Neutrophil (primary cell): ENCODE measurements around the gene CORT.

Source experiments
- H3K27ac ChIP-seq: fragments of 200-600 bp; sonication (generic); 2 replicates; pipeline ENCODE4 v1.5.1; 2016; ENCODE audit warnings: mild to moderate bottlenecking, moderate library complexity
- H3K27me3 ChIP-seq: fragments of 200-600 bp; sonication (generic); 2 replicates; pipeline ENCODE4 v1.6.0; 2016; ENCODE audit warnings: mild to moderate bottlenecking
- H3K36me3 ChIP-seq: fragments of 200-600 bp; sonication (generic); 2 replicates; pipeline ENCODE4 v1.5.1; 2017
- H3K4me1 ChIP-seq, 2 experiments: fragments of 200-600 bp in 1 of 2; sonication (generic) in 1 of 2; 1 replicate in 1 of 2; 2 replicates in 1 of 2; pipeline versions ENCODE4 v1.5.1 to v1.6.1; 2013 to 2016; ENCODE audit warnings: low read depth in 1 of 2, low read length in 1 of 2, mild to moderate bottlenecking in 1 of 2, moderate library complexity in 1 of 2; ENCODE audit not compliant: control insufficient read depth in 1 of 2, insufficient read depth in 1 of 2
- H3K4me3 ChIP-seq, 2 experiments: fragments of 200-600 bp in 1 of 2; sonication (generic) in 1 of 2; 1 replicate in 1 of 2; 2 replicates in 1 of 2; pipeline ENCODE4 v1.5.1; 2013 to 2016; ENCODE audit warnings: low read depth in 1 of 2, low read length in 1 of 2, mild to moderate bottlenecking in 1 of 2, moderate library complexity in 1 of 2
- H3K9me3 ChIP-seq: fragments of 200-600 bp; sonication (generic); 2 replicates; pipeline ENCODE4 v1.5.1; 2016
- CTCF ChIP-seq: fragments of 200-600 bp; sonication (generic); IDR thresholded peaks from 2 replicates; pipeline ENCODE4 v1.5.1; 2016; ENCODE audit warnings: antibody characterized with exemption

The CORT gene

GRCh38 chr1:10495952-10496351 lies 46.1 kb downstream of the CORT start:
- Histone ChIP-seq H3K27ac (no peak overlapping the region), H3K36me3 (no peaks in the 10 kb centered on the region)

GRCh38 chr1:10497109-10497508 lies 47.3 kb downstream of the CORT start:
- Histone ChIP-seq H3K4me3 (no peak overlapping the region), H3K27ac (no peak overlapping the region), H3K27me3 (no peaks in the 10 kb centered on the region), H3K36me3 (no peaks in the 10 kb centered on the region), H3K4me1 (peaks cover 10 to 22% of the 10 kb centered on the region in 2 experiments), H3K9me3 (no peaks in the 10 kb centered on the region)
- TF ChIP-seq CTCF = no peak

More at GRCh38 chr1:10495952-10496351, 46.1 kb downstream of the CORT start:
- peaks cover 4 to 17% of the 10 kb centered on the region in 2 experiments for H3K4me1 ChIP-seq
- H3K27me3 ChIP-seq = no peaks in the 10 kb centered on the region
- TF ChIP-seq CTCF = no peak
- H3K4me3 ChIP-seq = no peak overlapping the region
- H3K9me3 ChIP-seq = no peaks in the 10 kb centered on the region

GRCh38 chr1:10498231-10498630 lies 48.4 kb downstream of the CORT start:
- H3K4me3 ChIP-seq = no peak overlapping the region
- TF ChIP-seq CTCF = no peak
- H3K9me3 ChIP-seq = no peaks in the 10 kb centered on the region
- no peaks in the 10 kb centered on the region for H3K27me3 ChIP-seq
- H3K27ac ChIP-seq = no peak overlapping the region
- no peaks in the 10 kb centered on the region for H3K36me3 ChIP-seq
- H3K4me1 ChIP-seq = peaks cover 18 to 31% of the 10 kb centered on the region in 2 experiments
